Spleen (tissue), 7 donors: ENCODE measurements around the gene MICU2.

Source experiments
- POLR2A ChIP-seq, 3 donors: fragments of 450-650 bp; IDR thresholded peaks; one replicate each; pipeline ENCODE4 v1.5.1; 2017; ENCODE audit warnings: antibody characterized with exemption in 3 of 3, mild to moderate bottlenecking in 1 of 3
- TF ChIP-seq, protein P1 (sequence below), 11 experiments: fragments of 200-600 bp in 7 of 11; fragments of 450-650 bp in 4 of 11; sonication (generic) in 4 of 11; IDR thresholded peaks in 8 of 11; conservative IDR thresholded peaks in 3 of 11; 1 replicate in 7 of 11; 2 replicates in 4 of 11; pipeline versions ENCODE4 v1.4.0 to v1.8.0; 2016 to 2021; ENCODE audit warnings: antibody characterized with exemption in 11 of 11, inconsistent platforms in 4 of 11, mild to moderate bottlenecking in 1 of 11
- donor health status: DM: no; HTN: no; CAD: no; lungs with moderate emphysema.
- donor health status: DM: no; HTN: no; CAD: no.
- donor health status: DM: no; HTN: no; CAD: no.

GRCh38 chr13:21615427-21615826, 11.5 kb upstream of the MICU2 start:
- TF ChIP-seq, protein P1, sequence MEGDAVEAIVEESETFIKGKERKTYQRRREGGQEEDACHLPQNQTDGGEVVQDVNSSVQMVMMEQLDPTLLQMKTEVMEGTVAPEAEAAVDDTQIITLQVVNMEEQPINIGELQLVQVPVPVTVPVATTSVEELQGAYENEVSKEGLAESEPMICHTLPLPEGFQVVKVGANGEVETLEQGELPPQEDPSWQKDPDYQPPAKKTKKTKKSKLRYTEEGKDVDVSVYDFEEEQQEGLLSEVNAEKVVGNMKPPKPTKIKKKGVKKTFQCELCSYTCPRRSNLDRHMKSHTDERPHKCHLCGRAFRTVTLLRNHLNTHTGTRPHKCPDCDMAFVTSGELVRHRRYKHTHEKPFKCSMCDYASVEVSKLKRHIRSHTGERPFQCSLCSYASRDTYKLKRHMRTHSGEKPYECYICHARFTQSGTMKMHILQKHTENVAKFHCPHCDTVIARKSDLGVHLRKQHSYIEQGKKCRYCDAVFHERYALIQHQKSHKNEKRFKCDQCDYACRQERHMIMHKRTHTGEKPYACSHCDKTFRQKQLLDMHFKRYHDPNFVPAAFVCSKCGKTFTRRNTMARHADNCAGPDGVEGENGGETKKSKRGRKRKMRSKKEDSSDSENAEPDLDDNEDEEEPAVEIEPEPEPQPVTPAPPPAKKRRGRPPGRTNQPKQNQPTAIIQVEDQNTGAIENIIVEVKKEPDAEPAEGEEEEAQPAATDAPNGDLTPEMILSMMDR (IDR thresholded peaks at IDR 0.05 in 8 of 11, conservative IDR thresholded peaks at IDR 0.05 in 3 of 11): no peak
- TF ChIP-seq POLR2A (IDR thresholded peaks at IDR 0.05): no peak
